Right hindlimb (tissue), 1 donor: ENCODE measurements around the gene SLC9A3.

Source experiments
- DNase-seq: peaks from one replicate; pipeline ENCODE4 v3.0.0-alpha.2; 2018

The SLC9A3 gene

DNA sequence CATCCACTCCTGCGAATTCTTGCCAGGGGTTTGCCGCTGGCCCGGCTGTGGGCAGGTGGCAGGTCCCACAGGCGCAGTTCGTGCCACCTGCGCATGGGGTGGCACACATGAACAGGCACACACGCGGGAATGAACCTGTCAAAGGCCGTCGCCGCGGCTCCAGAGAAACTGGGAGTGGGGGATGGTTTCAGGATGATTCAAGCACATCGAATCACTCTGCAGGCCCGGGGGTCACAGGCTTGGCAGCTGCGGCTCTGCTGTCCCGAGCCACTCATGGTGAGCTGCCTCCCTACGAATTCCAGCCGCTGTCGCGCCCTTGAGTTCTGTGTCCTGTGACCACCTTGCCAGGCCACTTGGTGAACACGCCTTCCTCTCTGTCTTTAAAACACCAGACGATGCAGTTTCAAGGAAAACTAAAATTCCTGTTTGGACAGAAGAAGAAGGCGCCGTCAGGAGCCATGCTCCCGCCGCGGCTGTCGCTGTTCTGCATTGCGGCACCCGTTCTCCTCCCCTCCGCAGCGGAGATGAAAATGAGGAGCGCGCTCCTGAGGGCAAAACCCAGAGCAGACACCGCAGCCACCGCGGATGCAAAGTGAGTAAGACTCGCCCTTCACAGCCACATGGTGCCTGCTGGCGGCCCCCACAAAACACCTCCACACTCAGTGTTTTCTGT is 96.7 kb downstream of the SLC9A3 start:
- peak; percentile 9 for DNase-seq

DNA sequence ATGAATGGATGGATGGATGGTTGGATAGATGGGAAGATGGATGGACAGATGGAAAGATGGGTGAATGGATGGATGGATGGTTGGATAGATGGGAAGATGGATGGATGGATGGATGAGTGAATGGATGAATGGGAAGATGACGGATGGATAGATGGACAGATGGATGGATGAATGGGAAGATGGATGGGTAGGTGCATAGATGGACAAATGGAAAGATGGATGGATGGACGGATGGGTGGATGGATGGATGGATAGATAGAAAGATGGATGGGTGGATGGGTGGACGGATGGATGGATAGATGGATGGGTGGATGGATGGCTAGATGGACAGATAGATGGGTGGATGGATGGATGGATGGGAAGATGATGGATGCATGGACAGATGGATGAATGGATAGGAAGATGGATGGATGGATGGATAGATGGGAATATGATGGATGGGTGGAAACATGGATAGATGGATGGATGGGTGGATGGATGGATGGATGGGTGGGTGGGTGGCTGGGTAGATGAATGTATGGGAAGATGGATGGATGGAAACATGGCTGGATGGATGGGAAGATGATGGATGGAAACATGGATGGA is 97.8 kb downstream of the SLC9A3 start:
- DNase-seq, result no peak

DNA sequence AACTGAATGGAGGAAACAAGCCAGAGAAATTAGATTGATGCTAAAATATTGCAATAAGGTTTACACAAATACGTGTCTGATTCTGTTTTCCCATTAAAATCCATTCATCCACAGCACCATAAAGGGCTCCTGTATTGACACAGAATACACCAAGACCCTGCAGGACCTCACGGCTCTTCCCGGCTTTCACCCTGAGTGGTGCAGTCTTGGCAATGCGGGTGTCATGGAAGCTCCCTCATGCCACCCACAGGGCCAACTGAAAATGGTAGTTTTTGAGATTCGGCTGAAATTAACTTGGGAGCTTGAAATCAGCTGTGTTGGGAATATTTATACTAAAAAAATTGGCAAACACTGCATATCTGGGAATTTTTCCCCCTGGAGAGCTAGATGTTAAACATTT is 98.5 kb downstream of the SLC9A3 start:
- DNase-seq, result peak; percentile 21

GRCh38 chr5:424301-425110 is 99.7 kb downstream of the SLC9A3 start:
- DNase-seq, result peak; percentile 14

- DNase-seq, result peak; percentile 15
Measured at GRCh38 chr5:423626-424261, 100.5 kb downstream of the SLC9A3 start.

DNA sequence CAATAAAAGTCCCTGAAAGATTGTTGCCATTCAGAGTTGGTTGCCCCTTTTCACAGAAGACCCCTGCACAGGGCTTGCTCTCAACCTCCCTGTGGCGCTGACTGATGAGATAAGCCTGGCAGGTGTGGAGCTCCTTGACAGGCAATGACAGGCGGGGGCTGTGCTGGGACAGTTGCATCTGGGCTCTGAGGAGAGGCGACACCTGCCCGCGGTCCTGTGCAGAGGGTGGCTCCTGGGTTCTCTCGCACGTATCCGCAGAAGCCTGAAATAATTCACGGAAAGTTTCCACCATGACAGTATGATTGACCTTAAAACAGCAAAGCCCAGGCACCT is 101.0 kb downstream of the SLC9A3 start:
- DNase-seq, result peak; percentile 9

DNA sequence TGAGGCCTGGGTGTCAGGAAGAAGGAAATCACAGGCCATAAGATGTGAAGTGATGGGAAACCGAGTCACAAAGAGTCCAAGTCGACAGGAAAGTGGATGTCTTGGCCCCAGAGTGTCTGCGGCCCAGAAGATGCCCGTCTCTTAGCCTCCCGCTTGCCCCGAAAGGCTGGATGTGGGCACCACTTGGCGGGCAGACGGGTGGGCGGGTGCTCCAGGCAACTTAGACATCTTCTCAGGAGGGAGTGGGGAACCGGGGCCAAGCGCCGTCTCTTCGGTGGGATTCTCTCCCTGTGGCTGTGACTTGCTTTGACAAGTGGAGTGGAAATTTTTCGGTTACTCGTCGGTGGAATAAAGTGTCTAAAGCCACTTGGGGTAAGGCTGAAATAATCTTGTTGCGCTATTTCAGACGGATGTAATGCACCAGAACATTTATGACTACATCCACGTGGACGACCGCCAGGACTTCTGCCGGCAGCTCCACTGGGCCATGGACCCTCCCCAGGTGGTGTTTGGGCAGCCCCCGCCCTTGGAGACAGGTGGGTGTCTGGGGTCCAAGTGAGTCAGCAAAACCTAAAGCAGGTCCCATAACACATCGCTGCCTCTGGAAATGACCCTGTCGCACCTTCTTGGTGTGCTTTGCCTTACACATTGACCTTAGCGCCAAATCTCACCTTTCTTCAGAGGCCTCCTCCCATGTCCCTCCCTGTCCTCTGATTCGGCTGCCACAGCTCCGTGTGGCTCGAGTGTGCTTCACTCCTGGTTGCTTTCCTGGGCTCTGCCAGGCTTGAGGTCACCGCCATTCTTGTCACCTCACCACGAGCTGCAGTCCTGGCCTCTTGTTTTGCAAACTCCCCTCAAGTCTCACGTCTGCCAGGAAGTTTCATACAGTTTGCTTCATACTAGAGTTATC is 101.7 kb downstream of the SLC9A3 start:
- peak; percentile 16 for DNase-seq

- peak; percentile 13 for DNase-seq
Measured at GRCh38 chr5:421901-422300, 102.3 kb downstream of the SLC9A3 start.

DNA sequence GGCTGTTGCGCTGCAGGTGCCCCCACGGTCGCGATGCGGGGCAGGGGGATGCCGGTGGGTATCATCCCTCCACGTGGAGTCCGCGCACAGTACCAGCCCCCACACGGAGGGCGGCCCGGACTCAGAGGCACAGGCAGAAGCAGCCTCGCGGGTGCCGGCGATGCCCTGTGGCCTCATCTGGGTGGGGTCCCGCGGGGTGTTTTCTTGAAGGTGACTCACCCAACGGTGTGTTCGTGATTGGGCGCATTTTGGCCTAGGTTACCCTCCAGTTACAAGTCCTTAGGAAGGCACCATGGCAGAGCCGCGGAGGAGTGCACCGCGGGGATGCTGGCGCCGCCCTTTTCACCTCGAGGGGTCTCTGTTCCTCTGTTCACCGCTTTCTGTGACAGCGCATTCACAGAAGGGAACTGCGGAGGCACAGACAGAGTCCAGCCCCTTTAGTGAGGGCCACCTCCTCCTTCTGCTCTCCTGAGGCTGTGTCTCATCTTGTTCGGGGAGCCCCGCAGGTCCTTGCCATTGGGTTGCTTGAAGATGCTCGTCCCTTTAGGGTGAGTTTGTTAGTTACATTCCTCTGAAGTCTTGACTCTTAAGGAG is 102.9 kb downstream of the SLC9A3 start:
- DNase-seq, result peak; percentile 17

GRCh38 chr5:420632-421286 is 103.5 kb downstream of the SLC9A3 start:
- DNase-seq, result peak; percentile 15
